Midbrain (tissue), 1 donor: ENCODE measurements around the gene GALNT18.

ENCODE experiments used
- DNase-seq: peaks from one replicate; lab custom pipeline; 2025; lab: John Stamatoyannopoulos, UW

The GALNT18 gene

GRCh38 chr11:11309906-11310305 is 311.9 kb downstream of the GALNT18 start:
- DNase-seq, result no peak

GRCh38 chr11:11308249-11308648 is 313.6 kb downstream of the GALNT18 start:
- no peak for DNase-seq

GRCh38 chr11:11306855-11307254 is 314.9 kb downstream of the GALNT18 start:
- DNase-seq, result no peak

GRCh38 chr11:11304550-11304949 is 317.3 kb downstream of the GALNT18 start:
- DNase-seq, result no peak

- no peak for DNase-seq
These were observed 319.2 kb downstream of the GALNT18 start for GRCh38 chr11:11302565-11302964.

GRCh38 chr11:11301212-11301611 is 320.6 kb downstream of the GALNT18 start:
- no peak for DNase-seq

- DNase-seq, result no peak
These were observed 324.2 kb downstream of the GALNT18 start for GRCh38 chr11:11297578-11297977.

GRCh38 chr11:11296434-11296833 is 325.4 kb downstream of the GALNT18 start:
- DNase-seq, result no peak

GRCh38 chr11:11294551-11294855 is 327.3 kb downstream of the GALNT18 start:
- DNase-seq, result no peak

- no peak for DNase-seq
These were observed 327.8 kb downstream of the GALNT18 start for GRCh38 chr11:11293798-11294550.

- DNase-seq, result no peak
These were observed 329.0 kb downstream of the GALNT18 start for GRCh38 chr11:11292839-11293238.

GRCh38 chr11:11291041-11292015 is 330.5 kb downstream of the GALNT18 start:
- no peak for DNase-seq

- DNase-seq, result no peak
These were observed 331.5 kb downstream of the GALNT18 start for GRCh38 chr11:11290354-11290753.

GRCh38 chr11:11289669-11290068 is 332.1 kb downstream of the GALNT18 start:
- no peak for DNase-seq

GRCh38 chr11:11288972-11289616 is 332.7 kb downstream of the GALNT18 start:
- DNase-seq, result no peak

- no peak for DNase-seq
These were observed 337.3 kb downstream of the GALNT18 start for GRCh38 chr11:11284481-11284880.

GRCh38 chr11:11281626-11282025 is 340.2 kb downstream of the GALNT18 start:
- DNase-seq, result no peak

GRCh38 chr11:11280826-11281225 is 341.0 kb downstream of the GALNT18 start:
- no peak for DNase-seq

GRCh38 chr11:11279956-11280689 is 341.7 kb downstream of the GALNT18 start:
- no peak for DNase-seq

- DNase-seq, result no peak
These were observed 349.6 kb downstream of the GALNT18 start for GRCh38 chr11:11272254-11272653.

- no peak for DNase-seq
These were observed 351.5 kb downstream of the GALNT18 start for GRCh38 chr11:11270236-11270775.

GRCh38 chr11:11268706-11269105 is 353.1 kb downstream of the GALNT18 start:
- DNase-seq, result no peak
